PC-3 (cell line): ENCODE data around the gene GPR183.

Experiments
- EZH2phosphoT487 ChIP-seq: fragments of 300-600 bp; sonication (generic); IDR thresholded peaks from 2 replicates; pipeline ENCODE4 v1.6.1; 2018; ENCODE audit warnings: mild to moderate bottlenecking, antibody characterized with exemption, low read length, borderline replicate concordance
- TF ChIP-seq, protein P1 (sequence below): fragments of 300-600 bp; sonication (generic); conservative IDR thresholded peaks from 2 replicates; pipeline ENCODE4 v1.5.1; 2017; ENCODE audit warnings: antibody characterized with exemption, low read depth, mild to moderate bottlenecking, low read length

DNA sequence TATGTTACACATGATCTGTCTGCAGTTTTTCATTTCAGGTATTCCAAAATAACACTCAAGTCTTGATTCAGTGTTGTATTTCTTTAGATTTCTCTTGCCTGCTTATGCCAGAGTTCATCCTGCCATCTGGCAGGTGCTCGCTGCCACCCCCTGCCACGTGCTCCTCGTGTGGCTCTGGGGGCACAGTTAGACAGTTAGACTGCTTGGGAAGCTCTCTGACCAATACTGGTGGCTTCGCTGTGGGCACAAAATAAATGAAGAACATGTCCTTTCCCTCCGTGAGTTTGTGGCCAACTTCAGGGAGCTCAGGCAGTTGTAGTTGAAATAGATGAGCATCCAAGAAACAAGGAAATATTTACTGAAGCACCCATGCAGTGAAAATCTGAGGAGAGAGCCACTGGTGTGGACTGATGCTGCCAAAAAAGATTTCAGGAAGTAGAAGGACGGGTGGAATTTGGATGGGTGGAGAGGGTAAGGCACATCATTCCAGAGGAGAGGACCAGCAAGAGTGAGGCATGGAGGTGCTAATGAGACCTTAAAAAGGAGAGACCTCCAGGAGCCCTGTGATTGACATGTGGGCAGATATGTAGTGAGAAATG lies 37.5 kb upstream of the GPR183 start:
- TF ChIP-seq, protein P1, sequence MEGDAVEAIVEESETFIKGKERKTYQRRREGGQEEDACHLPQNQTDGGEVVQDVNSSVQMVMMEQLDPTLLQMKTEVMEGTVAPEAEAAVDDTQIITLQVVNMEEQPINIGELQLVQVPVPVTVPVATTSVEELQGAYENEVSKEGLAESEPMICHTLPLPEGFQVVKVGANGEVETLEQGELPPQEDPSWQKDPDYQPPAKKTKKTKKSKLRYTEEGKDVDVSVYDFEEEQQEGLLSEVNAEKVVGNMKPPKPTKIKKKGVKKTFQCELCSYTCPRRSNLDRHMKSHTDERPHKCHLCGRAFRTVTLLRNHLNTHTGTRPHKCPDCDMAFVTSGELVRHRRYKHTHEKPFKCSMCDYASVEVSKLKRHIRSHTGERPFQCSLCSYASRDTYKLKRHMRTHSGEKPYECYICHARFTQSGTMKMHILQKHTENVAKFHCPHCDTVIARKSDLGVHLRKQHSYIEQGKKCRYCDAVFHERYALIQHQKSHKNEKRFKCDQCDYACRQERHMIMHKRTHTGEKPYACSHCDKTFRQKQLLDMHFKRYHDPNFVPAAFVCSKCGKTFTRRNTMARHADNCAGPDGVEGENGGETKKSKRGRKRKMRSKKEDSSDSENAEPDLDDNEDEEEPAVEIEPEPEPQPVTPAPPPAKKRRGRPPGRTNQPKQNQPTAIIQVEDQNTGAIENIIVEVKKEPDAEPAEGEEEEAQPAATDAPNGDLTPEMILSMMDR, result no peak
- no peak for TF ChIP-seq EZH2phosphoT487
